NCI-H2107 treated with DMSO at 0.1 percent for 48 hours (cell line): ENCODE results near the gene GYS2.
"Not testable (repeated sequence)": the region's sequence is repeated elsewhere in the genome, so short reads cannot be mapped to it uniquely, and the experiment has no call there.

Experiments
- DNase-seq: peaks from one replicate; lab custom pipeline; 2025; ENCODE audit not compliant: unreplicated experiment; lab: John Stamatoyannopoulos, UW

Gene GYS2

GRCh38 chr12:21602774-21603173 lies 1.9 kb downstream of the GYS2 start:
- DNase-seq: no peak

- no peak for DNase-seq
Measured at GRCh38 chr12:21600196-21600595, 4.5 kb downstream of the GYS2 start.

DNA sequence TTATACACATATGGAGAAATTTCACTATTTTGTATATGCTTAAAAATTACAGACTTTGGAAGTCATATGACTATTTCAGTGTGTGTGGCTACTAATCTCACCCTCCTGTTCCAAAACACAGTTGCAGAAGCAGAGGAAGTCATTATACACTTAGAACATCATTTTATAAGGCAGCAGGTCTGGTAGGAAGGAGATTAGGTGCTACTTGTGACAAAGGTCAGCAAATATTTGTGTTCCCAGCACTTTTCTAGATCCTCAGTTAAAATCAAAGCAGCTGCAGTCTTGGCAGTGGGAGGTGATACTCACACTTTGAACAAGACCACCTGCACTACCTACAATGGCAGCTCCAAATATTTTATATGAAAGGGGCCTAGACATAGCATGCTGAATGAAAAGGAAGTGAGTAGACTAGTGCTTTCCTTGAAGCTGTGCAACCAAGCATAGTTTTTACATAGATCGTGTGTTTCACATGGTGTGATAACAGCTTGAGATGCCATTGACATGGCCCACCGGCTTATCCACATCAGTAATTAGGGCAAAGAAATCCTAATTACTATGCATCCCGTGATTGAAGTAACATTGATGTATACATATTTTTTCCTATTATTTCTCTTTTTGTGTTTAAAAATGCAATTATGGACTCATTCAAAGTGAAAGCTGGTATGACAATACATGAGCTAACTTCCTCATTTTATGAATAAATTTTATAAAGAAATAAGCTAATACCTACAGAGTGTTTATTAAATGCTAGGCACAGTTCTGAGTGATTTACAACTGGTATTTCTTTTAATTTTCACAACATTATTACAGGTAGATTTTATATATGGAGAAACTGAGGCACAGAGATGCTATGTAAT lies 5.3 kb downstream of the GYS2 start:
- no peak for DNase-seq

DNA sequence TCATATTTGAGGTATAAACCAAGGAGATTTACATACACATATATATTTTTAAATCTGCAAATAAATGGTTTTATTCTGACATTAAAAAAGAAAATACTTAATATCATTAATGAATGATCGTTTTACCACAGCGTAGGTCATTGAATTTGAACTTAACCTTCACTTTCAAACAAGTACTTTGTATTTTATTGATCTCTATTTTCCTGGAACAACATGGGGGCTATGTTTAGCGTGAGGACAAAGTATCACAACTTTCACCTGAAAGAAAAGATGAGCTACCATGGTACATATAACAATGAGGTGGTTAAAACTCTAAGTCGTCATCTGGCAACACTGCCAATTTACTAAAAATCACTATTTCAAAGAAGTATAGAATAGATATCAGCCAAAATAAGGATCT lies 6.0 kb downstream of the GYS2 start:
- no peak for DNase-seq

DNA sequence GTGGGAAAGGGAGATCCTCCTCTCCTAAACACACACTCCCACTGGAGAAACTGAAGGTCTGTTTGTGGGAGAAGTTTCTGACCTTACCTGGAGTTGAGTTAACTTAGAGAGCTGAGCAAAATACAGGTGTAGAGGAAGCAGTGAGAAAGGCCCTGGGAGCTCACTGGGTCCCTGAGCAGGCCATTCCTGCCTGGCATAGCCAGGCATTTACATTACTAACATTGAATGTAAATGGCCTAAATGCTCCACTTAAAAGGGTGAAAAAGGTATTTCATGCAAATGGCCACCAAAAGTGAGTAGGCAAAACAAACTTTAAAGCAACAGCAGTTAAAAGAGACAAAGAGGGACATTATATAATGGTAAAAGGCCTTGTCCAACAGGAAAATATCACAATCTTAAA lies 9.3 kb downstream of the GYS2 start:
- not testable (repeated sequence) for DNase-seq

- no peak for DNase-seq
Measured at GRCh38 chr12:21585485-21585884, 19.2 kb downstream of the GYS2 start.

- not testable (repeated sequence) for DNase-seq
Measured at GRCh38 chr12:21584403-21585182, 20.1 kb downstream of the GYS2 start.

DNA sequence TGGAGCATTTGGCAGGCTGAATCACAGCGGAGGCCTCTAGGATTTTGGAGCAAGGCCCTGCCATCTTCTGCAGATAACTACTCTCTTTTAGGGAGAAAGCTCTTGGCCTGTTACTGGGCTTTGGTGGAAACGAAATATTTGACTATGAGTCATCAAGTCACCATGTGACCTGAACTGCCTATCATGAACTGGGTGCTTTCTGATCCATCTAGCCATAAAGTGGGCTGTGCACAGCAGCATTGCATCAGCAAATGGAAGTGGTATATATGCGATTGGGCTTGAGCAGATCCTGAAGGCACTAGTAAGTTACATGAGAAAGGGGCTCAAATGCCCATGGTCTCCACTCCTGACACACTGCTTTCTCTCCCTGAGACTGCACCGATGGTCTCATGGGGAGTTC lies 21.1 kb downstream of the GYS2 start:
- DNase-seq: no peak

GRCh38 chr12:21580748-21581516 lies 23.7 kb downstream of the GYS2 start:
- DNase-seq: no peak

GRCh38 chr12:21577516-21577915 lies 27.1 kb downstream of the GYS2 start:
- no peak for DNase-seq

GRCh38 chr12:21576431-21576830 lies 28.2 kb downstream of the GYS2 start:
- DNase-seq: no peak

- no peak for DNase-seq
Measured at GRCh38 chr12:21573733-21574358, 30.8 kb downstream of the GYS2 start.

DNA sequence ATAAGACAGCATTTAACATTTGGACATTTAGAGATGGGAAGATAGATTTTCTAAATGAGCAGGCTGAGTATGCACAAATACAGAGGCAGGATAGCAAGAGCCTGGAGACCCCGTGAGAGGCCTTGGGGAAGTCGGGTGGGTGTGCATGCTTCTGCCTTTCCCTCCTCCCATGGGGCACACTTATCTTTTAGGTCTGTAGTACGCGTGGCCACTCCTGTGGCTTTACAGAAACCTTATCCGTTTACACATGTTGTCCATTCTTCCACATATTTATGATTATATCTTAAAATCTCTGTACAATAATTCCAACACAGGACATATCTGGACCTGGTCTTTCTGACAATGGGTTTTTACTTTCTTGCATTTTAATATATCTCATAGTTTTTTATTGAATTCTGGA lies 33.6 kb downstream of the GYS2 start:
- no peak for DNase-seq

- no peak for DNase-seq
Measured at GRCh38 chr12:21568115-21568514, 36.5 kb downstream of the GYS2 start.

DNA sequence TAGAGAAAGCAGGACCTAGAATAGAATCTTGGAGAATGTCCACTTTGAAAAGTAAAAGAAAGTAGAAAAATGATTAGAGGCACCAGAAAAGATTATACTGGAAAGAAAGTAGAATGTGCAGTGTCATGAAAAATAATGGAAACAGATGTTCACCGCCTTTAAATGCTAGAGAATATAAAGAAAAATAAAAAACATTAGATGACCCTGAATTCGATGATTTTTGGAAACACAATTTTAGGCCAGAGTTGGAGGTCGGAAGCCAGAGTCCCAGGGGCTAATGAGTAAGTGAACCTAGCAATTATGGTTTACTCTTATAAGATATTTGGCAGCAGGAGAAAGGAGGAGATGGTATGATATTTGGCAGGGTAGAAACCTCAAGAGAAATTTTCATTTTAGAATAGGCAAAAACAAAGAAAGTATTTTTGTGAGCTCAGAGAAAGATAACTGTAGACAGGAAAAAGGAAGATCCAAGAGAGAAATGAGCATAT lies 37.7 kb downstream of the GYS2 start:
- no peak for DNase-seq

GRCh38 chr12:21566223-21566906 lies 38.3 kb downstream of the GYS2 start:
- DNase-seq: no peak

- no peak for DNase-seq
Measured at GRCh38 chr12:21562859-21563258, 41.8 kb downstream of the GYS2 start.

GRCh38 chr12:21561158-21561557 lies 43.5 kb downstream of the GYS2 start:
- no peak for DNase-seq

GRCh38 chr12:21559855-21560569 lies 44.6 kb downstream of the GYS2 start:
- no peak for DNase-seq
